Right lung (tissue), 5 donors: ENCODE data around the gene PLIN5. TPM values are rescaled to one million over a fixed set of nuclear protein-coding genes. Genes with fewer than 3 reads are reported as not detected.

Experiments used
- DNase-seq, 2 donors: peaks; one replicate each; pipeline ENCODE4 v3.0.0-alpha.2; 2013
- polyA plus RNA-seq, 5 donors: library from polyadenylated mRNA; unstranded; fragments of 120-200 nt; gene quantifications; one replicate each; pipeline versions ENCODE4 v1.2.1 to v1.2.3, GENCODE V29; 2013; ENCODE audit warnings: inconsistent platforms in 1 of 5, low replicate concordance in 1 of 5; ENCODE audit not compliant: insufficient read length in 5 of 5, insufficient read depth in 1 of 5

PLIN5 gene
- polyA plus RNA-seq, 5 donors = 1.8 to 3.1 (median 1.8) TPM

DNA sequence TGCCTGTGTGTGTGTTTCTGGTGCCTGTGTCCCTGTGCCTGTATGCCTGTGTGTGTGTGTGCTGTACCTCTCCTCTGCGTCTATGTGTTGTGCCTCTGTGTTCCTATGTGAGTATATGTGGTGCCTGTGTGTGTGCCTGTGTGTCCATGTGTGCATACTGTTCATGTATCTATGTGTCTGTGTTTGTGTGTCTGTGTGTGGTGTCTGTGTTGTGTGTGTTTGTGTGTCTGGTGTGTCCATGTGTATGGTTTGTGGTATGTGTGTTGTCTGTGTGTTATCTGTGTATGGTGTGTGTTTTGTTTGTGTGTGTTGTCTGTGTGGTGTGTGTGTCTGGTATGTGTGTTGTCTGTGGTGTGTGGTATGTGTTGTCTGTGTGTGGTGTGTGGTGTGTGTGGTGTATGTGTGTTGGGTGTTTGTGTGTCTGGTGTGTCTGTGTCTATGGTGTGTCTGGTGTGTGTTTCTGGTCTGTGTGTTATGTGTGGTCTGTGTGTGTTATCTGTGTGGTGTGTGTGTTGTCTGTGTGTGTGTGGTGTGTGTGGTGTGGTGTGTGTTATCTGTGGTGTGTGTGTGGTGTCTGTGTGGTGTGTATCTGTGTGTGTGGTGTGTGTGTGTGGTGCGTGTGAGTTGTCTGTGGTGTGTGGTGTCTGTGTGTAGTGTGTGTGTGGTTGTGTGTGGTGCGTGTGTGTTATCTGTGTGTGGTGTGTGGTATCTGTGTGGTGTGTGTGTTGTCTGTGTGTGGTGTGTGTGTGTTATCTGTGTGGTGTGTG, 42.5 kb downstream of the PLIN5 start:
- DNase-seq = no peak

DNA sequence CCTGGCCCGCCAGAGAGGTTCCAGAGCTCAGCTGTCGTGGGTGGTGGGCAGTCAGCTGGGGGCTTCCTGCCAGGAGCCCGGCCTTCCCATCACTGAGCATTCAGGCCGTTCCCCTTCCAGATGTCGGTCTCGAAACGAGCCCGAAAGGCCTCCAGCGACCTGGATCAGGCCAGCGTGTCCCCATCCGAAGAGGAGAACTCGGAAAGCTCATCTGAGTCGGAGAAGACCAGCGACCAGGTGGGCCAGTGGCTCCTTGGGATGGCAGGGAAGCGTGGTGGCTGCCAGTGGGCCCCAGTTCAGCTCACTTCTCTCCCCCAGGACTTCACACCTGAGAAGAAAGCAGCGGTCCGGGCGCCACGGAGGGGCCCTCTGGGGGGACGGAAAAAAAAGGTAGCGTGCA, 43.6 kb downstream of the PLIN5 start:
- no peak for DNase-seq

DNA sequence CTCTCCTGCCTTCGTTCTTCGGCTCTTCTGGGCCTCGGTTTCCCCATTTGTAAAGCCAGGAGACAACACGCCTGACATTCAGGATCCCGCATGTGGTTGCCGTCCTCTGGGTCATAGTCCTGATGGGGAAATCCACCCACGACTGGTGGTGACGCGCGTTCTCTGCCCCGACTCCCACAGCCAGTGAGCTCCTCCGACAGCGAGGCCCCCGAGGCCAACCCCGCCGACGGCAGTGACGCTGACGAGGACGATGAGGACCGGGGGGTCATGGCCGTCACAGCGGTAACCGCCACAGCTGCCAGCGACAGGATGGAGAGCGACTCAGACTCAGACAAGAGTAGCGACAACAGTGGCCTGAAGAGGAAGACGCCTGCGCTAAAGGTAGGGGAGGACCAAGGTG, 46.5 kb downstream of the PLIN5 start:
- DNase-seq = no peak

DNA sequence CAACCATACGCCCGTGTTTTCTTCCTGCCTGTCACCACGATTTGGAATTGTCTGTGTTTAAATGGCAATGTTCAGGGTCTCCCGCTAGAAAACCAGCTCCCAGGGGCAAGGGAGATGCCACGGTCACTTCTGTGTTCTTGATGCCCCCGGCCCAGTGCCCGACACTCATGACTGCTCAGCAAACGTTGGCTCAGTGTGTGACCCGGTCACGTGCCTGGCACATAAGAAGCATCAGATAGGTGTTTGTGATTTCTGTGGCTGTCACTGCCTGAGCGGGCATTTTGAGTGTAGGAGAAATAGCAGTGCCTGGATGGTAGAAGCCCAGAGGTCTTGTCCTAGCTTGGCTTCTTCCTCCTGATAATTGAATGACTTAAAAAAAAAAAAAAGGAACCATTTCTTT, 47.5 kb downstream of the PLIN5 start:
- no peak for DNase-seq

DNA sequence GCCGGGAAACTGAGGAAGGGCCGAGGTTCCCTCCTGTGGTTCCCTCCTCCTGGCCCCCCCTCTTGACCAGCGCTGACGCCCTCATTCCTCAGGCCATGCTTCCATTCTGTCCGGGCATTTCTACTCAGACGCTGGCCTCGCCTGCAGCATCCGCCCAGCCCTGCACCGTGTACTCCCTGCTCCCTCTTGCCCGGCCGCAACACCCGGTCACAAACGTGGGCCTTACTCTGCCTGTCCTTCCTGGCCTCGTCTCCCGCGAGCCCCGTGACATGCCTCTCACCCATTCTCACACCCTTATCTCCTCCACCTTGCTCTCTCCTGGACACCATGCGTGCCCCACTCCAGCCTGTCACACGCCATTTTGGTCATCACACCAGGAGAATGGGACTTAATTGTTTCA, 51.6 kb downstream of the PLIN5 start:
- DNase-seq = no peak

DNA sequence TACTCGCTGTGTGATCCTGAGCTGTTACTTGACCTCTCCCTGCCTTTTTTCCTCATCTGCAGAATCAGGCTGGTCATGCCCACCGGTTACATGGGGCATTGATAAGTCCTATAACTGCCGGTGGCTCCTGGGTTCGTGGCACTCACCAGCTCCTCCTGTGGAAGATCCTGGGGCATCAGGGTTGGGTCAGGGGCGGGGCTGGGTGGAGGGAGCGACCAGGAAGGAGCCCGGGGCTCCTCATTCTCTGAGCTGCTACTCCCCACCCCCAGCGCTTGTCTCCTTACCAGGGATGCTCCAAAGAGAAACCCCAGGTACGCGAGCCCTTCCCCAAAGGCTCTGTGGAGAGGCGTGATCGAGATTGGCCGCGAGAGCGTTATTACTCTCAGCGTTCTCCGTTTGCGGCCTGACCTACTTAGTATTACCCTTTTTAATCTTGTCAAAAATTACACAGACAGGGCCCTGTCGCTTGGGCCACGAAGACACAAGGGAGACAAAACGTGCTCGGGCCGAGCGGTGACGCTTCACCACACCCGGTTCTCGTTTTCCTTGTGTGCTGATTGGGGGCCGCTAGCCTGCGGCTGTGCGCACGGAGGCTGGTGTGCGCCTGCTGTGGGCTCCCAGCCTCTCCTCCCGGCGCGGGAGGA, 52.2 kb downstream of the PLIN5 start:
- DNase-seq = no peak

DNA sequence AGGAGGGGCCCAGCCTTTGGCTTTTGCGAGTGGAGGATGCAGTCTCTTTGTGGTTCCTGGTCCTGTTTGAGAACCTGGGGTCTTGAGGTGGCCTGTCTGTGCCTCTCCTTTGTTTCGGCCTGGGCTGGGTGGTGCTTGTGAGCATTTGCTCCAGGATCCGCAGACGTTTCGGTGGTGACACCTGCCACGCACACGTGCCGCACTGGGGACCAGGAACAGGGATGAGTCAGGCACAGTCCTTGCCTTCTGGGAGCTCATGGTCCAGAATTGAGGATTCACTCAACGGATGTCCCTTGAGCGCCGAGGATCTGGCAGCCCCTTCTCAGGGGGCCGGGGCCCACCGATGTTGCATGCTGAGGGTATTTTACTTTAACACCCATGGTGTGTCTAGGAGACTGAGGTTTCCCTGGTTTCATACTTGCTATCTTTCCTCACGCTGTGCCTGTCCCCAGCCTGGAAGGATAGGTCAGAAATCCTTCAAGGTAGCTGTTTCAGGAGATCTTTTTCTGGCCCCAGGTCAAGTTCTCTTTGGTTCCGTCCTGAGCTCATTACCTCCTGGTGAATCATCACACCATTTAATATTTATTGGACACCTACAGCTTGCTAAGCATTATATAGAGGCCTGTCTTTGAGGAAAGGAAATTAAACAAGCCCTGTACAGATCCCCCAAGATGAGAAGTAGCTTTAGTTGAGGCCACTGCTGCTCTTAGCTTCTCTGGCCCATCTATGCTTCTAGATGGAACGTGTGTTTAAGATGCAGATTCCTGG, 57.8 kb downstream of the PLIN5 start:
- no peak for DNase-seq

DNA sequence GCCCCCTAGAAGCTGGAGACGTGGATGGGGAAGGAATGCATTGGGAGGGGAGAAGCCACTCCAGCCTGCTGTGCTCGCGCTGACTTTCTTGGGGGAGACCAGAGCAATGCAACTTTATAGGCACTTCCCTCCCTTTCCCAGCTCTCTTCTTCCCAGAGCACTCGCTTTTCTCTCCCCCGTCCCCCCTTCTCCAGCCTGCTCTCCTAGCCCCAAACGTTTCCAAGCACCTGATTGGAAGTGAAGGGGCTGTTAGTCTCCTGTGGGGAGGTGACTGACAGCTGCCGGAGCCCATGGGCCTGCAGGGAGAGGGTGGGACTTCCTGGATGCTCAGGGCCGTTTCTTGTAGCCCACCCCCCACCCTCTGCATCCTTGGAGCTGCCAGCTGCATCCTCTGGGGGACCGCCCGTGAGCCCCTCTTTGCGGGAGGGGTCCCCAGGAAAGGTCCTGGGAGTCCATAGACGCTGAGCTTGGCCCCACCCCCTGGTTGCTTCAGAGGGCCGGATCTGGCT, 60.5 kb downstream of the PLIN5 start:
- DNase-seq = no peak

DNA sequence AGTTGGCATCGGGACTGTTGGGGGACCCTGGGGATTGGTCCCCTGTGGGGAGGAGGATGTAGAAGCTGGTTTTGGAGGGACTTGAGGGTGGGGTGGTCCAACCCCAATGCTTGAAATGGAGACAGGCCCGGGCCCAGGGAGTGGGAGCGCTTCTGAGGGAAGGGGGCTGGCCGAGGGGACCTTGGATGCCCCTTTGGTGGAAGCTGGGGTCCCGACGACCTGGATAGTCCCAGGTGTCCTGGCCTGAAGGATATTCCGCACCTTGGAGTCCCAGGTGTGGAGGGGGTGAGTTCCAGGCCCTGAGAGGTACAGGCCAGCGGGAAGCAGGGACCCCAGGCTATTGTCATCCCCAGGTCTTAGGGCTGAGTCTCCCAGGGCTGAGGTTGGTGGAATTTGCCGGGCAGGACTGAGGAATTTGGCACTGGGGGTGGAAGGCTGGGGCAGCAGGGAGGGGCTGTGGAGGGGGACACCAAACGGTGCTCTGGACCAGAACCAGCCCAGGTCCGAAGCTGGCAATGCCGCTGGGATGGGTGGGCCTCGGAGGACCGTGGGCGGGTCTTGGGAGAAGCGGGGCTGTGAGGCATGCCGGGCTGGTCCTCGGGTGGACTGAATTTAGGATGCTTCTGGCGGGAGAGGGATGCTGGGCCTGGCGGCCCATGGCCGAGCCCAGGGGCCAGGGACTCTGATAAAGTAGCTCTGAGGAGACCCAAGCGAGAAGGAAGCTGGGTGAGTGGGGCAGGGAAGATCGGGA, 61.1 kb downstream of the PLIN5 start:
- DNase-seq = no peak

DNA sequence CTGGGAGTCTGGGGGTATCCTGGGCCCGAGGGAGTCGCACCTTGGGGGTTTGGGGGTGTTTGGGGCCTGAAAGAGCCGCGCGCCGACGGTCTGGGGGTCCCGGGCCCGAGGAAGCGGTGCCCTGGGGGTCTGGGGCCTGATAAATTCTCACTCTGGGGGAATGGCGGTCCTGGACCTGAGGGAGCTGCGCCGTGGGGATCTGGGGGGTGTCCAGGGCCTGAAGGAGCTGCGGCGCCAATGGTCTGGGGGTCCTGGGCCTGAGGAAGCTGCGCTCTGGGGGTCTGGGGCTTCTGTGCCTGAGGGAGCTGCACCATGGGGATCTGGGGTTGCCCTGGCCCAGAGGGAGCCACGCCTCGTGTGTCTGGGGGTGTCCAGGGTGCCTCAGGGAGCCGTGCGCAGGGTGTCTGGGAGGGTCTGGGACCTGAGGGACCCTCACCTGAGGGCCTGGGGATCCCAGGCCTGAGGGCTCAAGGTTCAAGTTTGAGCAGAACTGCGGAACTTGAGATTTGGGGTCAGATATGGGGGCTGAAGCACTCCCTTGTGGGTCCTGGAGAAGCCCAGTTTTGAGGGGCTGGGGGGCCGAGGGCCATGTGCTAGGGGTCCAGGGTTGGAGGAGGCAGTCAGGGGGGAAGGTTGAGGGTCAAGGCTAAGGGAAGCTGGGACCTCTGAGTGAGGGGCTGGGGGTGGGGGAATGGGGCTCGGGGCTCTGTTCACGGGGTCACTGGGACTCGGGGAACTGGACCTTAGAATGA, 61.8 kb downstream of the PLIN5 start:
- no peak for DNase-seq

Other genes starting within 250 kb of the PLIN5 start
- under 1 TPM; 0.37 to 0.63 (median 0.43) TPM for gene TMIGD2, start 232.8 kb downstream of the PLIN5 start, polyA plus RNA-seq
- 1 to 10 TPM in 4 of 5 donors, under 1 TPM in 1; 0.94 to 2.3 (median 1.9) TPM for gene FSD1, start 230.6 kb downstream of the PLIN5 start, polyA plus RNA-seq
- 10 to 100 TPM; 29.1 to 40.3 (median 33.3) TPM for gene STAP2, start 196.4 kb downstream of the PLIN5 start, polyA plus RNA-seq
- 10 to 100 TPM; 14.7 to 27.8 (median 20.8) TPM for gene MPND, start 191.7 kb downstream of the PLIN5 start, polyA plus RNA-seq
- gene SH3GL1, start 134.7 kb downstream of the PLIN5 start, polyA plus RNA-seq = 100 to 1,000 TPM in 1 of 5 donors, 10 to 100 TPM in 4; 64.8 to 131 (median 87.4) TPM
- 10 to 100 TPM; 16.8 to 29.1 (median 24.7) TPM for gene CHAF1A, start 132.6 kb downstream of the PLIN5 start, polyA plus RNA-seq
- 100 to 1,000 TPM in 1 of 5 donors, 10 to 100 TPM in 4; 68.2 to 133 (median 89.3) TPM for gene UBXN6, start 77.4 kb downstream of the PLIN5 start, polyA plus RNA-seq
- 10 to 100 TPM; 59.1 to 97.0 (median 77.2) TPM for gene HDGFL2, start 62.9 kb downstream of the PLIN5 start, polyA plus RNA-seq
- 1 to 10 TPM in 3 of 5 donors, under 1 TPM in 2; 0.75 to 1.4 (median 1.1) TPM for gene PLIN4, start 16.7 kb downstream of the PLIN5 start, polyA plus RNA-seq
- 1 to 10 TPM in 3 of 5 donors, under 1 TPM in 2; 0.64 to 1.1 (median 1.0) TPM for gene LRG1, start 4.8 kb upstream of the PLIN5 start, polyA plus RNA-seq
- 1 to 10 TPM; 2.1 to 5.2 (median 2.8) TPM for gene SEMA6B, start 24.5 kb upstream of the PLIN5 start, polyA plus RNA-seq
- 10 to 100 TPM; 13.1 to 16.7 (median 13.7) TPM for gene TNFAIP8L1, start 104.3 kb upstream of the PLIN5 start, polyA plus RNA-seq
- gene MYDGF, start 135.1 kb upstream of the PLIN5 start, polyA plus RNA-seq = 100 to 1,000 TPM in 1 of 5 donors, 10 to 100 TPM in 4; 57.2 to 105 (median 69.4) TPM
- 10 to 100 TPM; 20.2 to 34.1 (median 29.0) TPM for gene DPP9, start 188.6 kb upstream of the PLIN5 start, polyA plus RNA-seq